ENCODE results near the gene LRIG1. TPM values are rescaled to one million over a fixed set of nuclear protein-coding genes. Genes with fewer than 3 reads are reported as not detected.

The LRIG1 gene
- total and polyA plus RNA-seq, 9 of the 15 experiments (the other 6 are each of a cell fraction or from before 2014, with no cell fraction given): 0.05 to 0.38 (median 0.13) TPM; not detected in 3

DNA sequence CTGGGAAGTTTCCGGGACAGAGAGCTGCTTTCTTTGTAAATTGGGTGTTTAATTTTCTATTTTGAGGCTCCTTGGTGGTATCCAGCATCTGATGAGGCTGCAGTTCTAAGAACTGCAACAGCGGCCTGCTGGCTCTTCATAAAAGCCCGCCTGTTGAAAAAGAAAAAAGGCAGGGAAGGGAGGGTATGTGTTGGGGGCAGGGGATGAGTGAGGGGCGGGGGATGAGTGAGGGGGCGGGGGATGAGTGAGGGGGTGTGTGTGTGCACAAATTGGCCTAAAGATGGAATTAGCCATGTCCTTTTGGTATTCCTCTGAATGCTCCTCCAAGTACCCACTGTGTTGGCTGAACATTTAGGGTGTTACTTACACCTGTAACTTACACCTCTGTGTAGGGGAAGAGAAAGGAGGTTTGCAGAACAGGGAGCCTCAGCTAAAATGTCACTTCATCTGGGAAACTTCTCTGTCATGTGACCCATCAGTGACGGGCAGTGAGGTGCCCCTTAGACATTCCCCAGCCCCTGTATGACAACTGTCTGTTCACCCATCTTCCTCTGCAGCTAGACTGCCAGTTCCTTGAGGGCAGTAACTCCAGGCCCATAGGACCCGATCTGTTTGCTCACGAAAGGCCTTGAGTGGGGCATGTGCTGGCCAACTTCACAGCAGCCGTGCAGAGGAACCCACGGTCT, 57.6 kb downstream of the LRIG1 start:
- Histone ChIP-seq H3K27me3 (ENCODE audit: control insufficient read depth in 2 of 2, insufficient read depth in 2 of 2, low read length in 2 of 2) (peaks cover 0 to 27% of the 10 kb centered on the region in 2 experiments; a peak in 4 of 5 replicates), H4K20me1 (replicated peaks; ENCODE audit: control insufficient read depth, insufficient read depth, low read length) (no peaks in the 10 kb centered on the region), H3K9ac (ENCODE audit: insufficient read depth in 1 of 2, low read depth in 2 of 2, low read length in 2 of 2) (no peak overlapping the region), H3K27ac (ENCODE audit: extremely low read depth, low read depth, low read length) (no peak overlapping the region), H3K4me3 (no peak overlapping the region), H3K4me1 (replicated peaks in 1 of 2; ENCODE audit: control insufficient read depth in 2 of 2, insufficient read depth in 2 of 2, low read length in 2 of 2) (no peaks in the 10 kb centered on the region), H3K9me3 (replicated peaks; ENCODE audit: control insufficient read depth, insufficient read depth, low read depth, low read length) (no peaks in the 10 kb centered on the region), H2AFZ (ENCODE audit: low read depth, low read length) (no peak overlapping the region), H3K4me2 (ENCODE audit: insufficient read depth, low read length) (no peak overlapping the region), H3K36me3 (ENCODE audit: control insufficient read depth, insufficient read depth, low read length) (no peaks in the 10 kb centered on the region), H3K79me2 (ENCODE audit: control insufficient read depth, insufficient read depth, low read length) (no peaks in the 10 kb centered on the region), H3K9me1 (ENCODE audit: control insufficient read depth, insufficient read depth, low read length) (no peaks in the 10 kb centered on the region)
- in situ Hi-C loops (cut with MboI): no loop called here
- 17% methylated on average over 8 of the region's 10 CpGs for WGBS (ENCODE audit: insufficient coverage, low coverage, missing lambda C conversion rate)
- CTCF ChIA-PET (ENCODE audit: low intra/inter-chr PET ratio): no interaction called here
- DNase-seq (ENCODE audit: extremely low read depth in 1 of 4, low spot score in 3 of 4) (no peak), FAIRE-seq (no peak), ATAC-seq (no peak)
- no TSS peak for BruUV-seq (replicated peaks)
- intact Hi-C loops (cut with micrococcal nuclease): no loop called here
- TF ChIP-seq, protein P1, sequence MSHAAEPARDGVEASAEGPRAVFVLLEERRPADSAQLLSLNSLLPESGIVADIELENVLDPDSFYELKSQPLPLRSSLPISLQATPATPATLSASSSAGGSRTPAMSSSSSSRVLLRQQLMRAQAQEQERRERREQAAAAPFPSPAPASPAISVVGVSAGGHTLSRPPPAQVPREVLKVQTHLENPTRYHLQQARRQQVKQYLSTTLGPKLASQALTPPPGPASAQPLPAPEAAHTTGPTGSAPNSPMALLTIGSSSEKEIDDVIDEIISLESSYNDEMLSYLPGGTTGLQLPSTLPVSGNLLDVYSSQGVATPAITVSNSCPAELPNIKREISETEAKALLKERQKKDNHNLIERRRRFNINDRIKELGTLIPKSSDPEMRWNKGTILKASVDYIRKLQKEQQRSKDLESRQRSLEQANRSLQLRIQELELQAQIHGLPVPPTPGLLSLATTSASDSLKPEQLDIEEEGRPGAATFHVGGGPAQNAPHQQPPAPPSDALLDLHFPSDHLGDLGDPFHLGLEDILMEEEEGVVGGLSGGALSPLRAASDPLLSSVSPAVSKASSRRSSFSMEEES (CRISPR knock-in tag; IDR thresholded peaks at IDR 0.05): peak; percentile 37; the same call in 1 of the 2 replicates
- TF ChIP-seq CREM (IDR thresholded peaks at IDR 0.05; ENCODE audit: low read depth): no peak
- POLR2A ChIA-PET: interaction anchor here (0.6 to 0.7 kb wide), 2 partner anchors 303 to 341 kb away, joined by 3 read pairs; no protein-coding TSS in a partner anchor
